ENCODE measurements around the gene TMEM248.
"Not testable (repeated sequence)": the region's sequence is repeated elsewhere in the genome, so short reads cannot be mapped to it uniquely, and the experiment has no call there.

Gene TMEM248

DNA sequence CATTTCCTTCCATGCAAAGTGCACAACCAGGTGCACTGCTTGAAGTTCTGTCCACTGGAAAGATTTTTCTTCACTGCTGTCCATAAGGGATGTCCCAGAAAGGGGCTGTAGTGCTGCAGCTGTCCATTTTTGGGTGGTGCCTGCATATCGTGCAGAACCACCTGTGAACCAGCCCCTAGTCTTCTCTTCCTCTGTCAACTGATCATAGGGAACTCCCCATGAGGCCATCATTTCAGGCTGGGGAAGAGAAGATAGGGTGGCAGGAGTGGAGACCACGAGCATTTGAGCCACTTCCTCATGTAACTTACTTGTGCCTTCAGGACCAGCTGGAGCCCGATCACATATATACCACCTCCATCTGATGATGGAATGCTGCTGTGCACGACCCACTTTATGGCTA is 12.4 kb upstream of the TMEM248 start:
- DNase-seq (ENCODE audit: low read depth) = not testable (repeated sequence)

GRCh38 chr7:66910789-66911188 is 10.2 kb upstream of the TMEM248 start:
- DNase-seq (ENCODE audit: low read depth) = no peak

- DNase-seq (ENCODE audit: low read depth) = not testable (repeated sequence)
Observed at GRCh38 chr7:66911191-66911590, 9.8 kb upstream of the TMEM248 start.

- no peak for DNase-seq (ENCODE audit: low read depth)
Observed at GRCh38 chr7:66912195-66912594, 8.8 kb upstream of the TMEM248 start.

GRCh38 chr7:66913118-66914037 is 7.6 kb upstream of the TMEM248 start:
- DNase-seq (ENCODE audit: low read depth) = no peak

DNA sequence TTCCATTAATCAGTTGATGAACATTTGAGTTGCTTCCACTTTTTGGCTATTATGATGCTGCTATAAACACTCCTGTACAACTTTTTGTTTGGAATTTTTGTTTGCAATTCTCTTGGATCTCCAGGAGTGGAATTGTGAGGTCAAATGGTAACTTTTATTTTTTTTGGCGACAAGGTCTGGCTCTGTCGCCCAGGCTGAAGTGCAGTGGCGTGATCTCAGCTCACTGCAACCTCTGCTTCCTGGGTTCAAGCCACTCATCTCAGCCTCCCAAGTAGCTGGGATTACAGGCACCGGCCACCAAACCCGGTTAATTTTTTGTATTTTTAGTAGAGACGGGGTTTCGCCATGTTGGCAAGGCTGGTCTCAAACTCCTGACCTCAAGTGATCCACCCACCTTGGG is 3.1 kb upstream of the TMEM248 start:
- not testable (repeated sequence) for DNase-seq (ENCODE audit: low read depth)

GRCh38 chr7:66919304-66919703 is 1.7 kb upstream of the TMEM248 start:
- no peak for DNase-seq (ENCODE audit: low read depth)

GRCh38 chr7:66919704-66920103 is 1.3 kb upstream of the TMEM248 start:
- no peak for DNase-seq (ENCODE audit: low read depth)

DNA sequence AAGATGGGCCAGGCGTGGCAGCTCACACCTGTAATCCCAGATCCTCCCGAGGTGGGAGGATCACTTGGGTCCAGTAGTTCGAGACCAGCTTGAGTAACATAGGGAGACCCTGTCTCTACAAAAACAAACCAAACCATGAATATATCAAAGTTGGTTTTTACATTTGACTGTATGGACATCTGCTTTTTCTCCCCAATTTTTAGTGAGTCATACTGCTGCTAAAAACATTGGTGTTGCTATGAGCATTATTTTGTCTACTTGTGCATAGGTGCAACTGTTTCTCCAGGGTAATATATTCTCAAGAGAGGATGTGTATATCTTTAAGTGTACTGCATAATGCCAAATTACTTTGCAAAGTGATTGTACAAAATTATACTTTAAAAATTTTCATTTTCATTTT is 769 bp upstream of the TMEM248 start:
- DNase-seq (ENCODE audit: low read depth) = no peak

DNA sequence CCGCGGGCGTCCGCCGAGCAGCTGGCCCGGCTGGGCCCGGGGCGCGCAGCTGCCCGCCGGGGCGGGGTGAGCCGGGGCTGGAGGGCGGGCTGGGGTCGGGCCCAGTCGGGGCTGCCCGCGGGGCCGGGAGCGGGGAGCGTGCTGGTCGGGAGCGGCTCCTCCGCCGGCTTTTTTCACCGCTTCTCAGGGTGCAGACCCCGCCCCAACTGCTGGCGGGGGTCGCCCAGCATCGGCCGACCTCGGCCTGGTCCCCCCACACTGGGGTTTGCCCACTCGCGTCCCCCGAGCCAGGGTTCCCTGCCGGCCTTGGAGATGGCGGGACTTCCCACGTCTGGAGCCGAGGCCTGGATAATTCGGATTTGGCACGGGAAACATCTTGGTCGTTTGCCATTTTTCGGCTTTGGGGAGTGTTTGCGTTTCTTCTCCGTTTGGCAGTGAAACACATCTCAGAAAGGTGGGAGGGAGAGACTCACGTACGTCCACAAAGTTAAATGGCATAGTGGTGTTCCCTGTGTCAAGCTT is 432 bp downstream of the TMEM248 start:
- no peak for DNase-seq (ENCODE audit: low read depth)

DNA sequence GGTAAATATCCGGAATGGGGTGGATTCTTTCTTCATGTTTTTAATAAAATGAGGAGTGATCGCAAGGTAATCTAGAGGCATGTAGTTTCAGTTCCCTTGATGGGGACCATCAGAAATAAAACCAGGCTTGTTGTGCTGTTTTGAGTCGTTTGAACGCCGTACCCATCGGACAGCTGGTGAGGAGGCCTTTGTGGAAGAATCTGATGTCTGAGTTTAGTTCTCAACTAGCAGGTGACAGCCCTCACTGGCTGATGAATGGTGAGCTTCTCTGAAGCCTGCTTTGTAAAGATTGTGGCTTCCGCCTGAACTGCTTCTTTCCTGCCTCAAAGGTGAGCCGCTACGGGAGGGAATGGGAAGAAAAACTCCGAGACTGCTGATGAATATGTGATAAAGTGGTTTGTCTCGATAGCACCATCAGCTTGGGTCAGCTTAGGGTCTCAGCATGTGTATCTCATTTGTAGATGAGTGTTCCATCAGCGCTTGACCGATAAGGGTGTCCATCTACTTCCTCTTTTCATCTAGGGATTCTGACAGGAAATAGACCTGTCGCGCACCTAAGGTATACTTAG is 977 bp downstream of the TMEM248 start:
- peak; percentile 8 for DNase-seq (ENCODE audit: low read depth)

DNA sequence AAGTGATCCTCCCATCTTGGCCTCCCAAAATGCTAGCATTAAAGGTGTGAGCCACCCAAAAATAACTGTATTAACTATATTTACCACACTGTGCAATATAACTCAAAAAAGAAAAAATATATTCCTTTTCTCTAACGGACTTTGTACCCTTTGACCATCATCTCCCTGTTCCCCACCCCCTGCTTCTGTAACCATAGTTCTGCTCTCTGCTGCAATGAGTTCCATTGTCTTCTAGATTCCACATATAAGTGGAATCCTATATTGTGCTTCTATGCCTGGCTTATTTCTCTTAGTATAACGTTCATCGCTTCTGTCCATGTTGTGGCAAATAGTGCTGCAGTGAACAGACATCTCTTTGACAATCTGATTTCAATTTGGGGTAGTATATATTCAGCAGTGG is 4.2 kb downstream of the TMEM248 start:
- no peak for DNase-seq (ENCODE audit: low read depth)

GRCh38 chr7:66927348-66927948 is 6.4 kb downstream of the TMEM248 start:
- DNase-seq (ENCODE audit: low read depth) = no peak

DNA sequence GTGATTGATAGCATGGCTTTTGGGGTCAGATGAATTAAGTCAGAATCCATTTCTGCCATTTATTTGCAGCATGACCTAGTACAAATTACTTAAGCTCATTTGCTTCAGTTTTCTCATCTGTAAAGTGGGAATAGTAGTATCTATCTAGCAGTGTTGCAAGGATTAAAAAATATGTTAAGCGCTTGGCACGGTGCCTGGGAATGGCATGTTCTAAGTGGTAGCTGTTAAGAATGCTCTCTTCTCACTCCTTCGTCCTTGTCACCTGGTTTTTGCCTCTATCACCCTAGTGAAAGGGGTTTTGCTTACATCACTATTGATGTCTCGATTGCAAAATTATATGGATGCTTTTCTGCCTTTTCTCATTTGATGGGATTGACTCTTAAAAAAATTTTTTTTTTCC is 7.4 kb downstream of the TMEM248 start:
- DNase-seq (ENCODE audit: low read depth) = no peak

DNA sequence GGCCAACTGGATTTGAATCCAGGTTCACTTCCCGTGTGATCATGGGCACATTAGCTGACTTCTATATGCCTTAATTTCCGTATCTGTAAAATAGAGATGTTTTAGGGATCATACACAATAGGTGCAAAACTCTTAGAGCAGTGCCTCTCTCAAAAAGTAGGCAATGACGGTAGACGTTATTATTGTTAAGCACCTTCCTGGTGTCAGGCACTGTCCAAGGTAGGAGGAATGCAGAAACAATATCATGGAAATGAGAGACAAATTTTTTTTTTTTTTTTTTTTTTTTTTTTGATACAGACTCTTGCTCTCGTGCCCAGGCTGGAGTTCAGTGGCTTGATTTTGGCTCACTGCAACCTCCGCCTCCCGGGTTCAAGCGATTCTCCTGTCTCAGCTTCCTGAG is 8.1 kb downstream of the TMEM248 start:
- no peak for DNase-seq (ENCODE audit: low read depth)

GRCh38 chr7:66929935-66930334 is 8.9 kb downstream of the TMEM248 start:
- DNase-seq (ENCODE audit: low read depth) = no peak

DNA sequence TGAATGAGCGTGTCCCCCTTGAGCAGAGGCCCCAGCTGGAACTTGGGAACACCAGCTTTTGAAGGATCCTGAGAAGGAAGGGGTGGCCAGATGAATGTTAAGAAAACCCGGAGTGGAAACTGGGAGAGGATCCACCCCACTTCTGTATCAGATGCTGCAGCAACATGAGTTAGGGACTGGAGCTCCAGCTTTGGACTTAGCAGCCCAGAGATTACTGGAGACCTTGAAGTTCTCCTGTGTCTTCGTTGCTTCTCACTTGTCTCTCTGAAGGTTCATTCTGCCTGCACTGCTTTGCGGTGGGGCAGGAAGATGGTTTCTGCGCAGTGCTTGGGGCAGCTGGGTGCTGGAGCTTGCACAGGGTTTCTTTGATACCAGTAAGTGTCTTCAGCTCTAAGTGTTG is 9.3 kb downstream of the TMEM248 start:
- no peak for DNase-seq (ENCODE audit: low read depth)

DNA sequence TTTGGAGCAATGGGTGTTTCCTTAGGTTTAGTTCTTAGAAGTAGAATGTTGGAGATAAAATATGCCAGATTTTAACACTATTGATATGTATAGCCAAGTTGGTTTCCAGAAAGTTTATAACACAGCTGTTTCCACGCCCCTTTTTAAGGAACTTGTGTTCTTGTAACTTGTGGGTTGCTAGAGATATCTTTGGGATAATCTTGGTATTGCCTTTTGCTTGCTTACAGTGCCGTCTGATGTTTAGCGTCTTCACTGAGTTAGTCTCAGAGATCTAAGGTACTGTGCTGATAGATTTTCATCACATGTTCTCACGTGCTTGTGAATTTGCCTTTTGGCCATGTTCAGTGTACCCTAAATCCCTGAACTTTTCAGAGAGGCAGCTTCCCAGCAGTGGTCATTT is 12.4 kb downstream of the TMEM248 start:
- DNase-seq (ENCODE audit: low read depth) = no peak

DNA sequence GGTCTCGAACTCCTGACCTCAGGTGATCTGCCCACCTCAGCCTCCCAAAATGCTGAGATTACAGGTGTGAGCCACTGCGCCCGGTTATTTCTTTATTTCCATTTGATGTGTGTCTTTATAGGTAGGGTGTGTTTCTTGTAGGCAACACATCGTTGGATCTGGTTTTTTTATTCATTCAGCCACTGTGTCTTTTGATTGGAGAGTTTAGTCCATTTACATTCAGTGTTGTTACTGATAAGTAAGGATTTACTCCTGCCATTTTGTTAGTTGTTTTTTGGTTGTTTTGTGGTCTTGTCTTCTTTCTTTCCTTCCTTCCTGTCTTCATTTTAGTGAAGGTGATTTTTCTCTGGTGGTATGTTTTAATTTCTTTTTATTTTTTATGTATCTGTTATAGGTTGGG is 16.9 kb downstream of the TMEM248 start:
- DNase-seq (ENCODE audit: low read depth) = no peak

GRCh38 chr7:66939325-66939724 is 18.3 kb downstream of the TMEM248 start:
- DNase-seq (ENCODE audit: low read depth) = no peak

DNA sequence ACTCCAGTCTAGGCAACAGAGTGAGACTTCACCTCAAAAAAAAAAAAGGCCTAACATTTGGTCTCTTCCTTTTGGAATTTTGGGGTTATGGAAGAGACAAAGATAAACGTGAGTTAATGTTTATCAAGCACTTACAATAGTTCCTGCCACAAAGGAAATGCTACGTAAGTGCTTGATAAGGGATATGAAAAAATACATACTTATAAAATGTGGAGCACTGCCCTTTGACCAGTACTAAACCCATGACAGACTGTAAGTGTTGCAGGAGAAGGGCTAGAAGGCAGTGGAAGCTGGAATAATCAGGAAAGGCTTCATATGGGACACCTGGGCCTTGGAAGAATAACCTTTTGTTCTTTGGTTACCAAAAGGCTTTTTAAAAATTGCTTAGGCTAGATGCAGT is 25.5 kb downstream of the TMEM248 start:
- no peak for DNase-seq (ENCODE audit: low read depth)

GRCh38 chr7:66948480-66949109 is 27.6 kb downstream of the TMEM248 start:
- DNase-seq (ENCODE audit: low read depth) = no peak

DNA sequence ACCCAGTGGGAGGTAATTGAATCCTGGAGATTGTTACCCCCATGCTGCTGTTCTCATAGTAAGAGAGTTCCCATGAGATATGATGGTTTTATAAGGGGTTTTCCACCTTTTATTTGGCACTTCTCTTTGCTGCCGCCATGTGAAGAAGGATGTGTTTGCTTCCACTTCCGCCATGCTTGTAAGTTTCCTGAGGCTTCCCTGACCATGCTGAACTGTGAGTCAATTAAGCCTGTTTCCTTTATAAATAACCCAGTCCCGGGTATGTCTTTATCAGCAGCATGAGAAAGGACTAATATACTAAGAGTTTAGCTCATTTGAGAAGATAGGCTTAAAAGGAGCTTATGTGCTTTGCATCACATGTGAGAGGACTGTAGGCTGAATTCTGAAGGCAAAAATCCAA is 29.3 kb downstream of the TMEM248 start:
- no peak for DNase-seq (ENCODE audit: low read depth)
